GM21390 (cell line): ENCODE measurements around the gene PTTG1IP2.

Experiments
- ATAC-seq: cut with Tn5 transposase; IDR thresholded peaks from one replicate; pipeline ENCODE4 v1.9.1; 2021; ENCODE audit not compliant: unreplicated experiment

PTTG1IP2 gene

DNA sequence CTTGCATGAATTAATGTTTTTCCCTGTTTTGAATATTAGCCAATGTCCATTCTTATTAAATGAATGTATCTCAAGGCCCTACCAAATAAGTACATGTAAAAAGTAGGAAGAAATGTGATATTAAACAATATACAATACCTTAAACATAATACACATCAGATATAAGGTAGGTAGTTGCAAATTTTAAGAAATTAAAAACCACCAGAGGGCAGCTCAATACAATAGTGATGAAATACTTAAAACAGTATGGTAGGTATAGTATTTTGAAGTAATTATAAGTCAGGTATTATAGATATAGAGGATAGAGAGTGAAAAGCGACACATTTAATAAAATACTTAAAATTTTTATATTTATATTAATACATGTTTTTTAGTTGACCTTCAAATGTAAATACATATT lies 83.1 kb downstream of the PTTG1IP2 start:
- ATAC-seq: no peak

DNA sequence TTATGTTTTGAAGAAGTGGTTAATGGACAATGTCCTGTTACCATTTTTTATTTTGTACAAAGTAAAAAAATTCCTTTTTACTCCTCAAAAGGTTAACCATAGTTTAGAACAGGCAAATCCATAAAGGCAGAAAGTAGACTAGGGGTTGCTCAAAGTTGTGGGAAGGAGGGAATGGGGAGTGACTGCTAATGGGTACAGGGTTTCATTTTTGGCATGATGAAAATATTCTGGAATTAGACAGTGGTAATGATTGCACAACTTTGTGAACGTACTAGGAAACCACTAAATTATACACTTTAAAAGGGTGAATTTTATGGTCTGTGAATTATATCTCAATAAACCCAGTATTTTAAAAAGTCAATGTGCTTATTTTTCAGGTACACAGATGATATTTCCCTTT lies 91.3 kb downstream of the PTTG1IP2 start:
- ATAC-seq: no peak
